Gastrocnemius medialis (tissue), 4 donors: ENCODE results near the gene AFF1. TPM values are rescaled to one million over a fixed set of nuclear protein-coding genes. Genes with fewer than 3 reads are reported as not detected.

Source experiments
- ATAC-seq, 2 donors: fragments of 150-250 bp; one replicate each; pipeline ENCODE4 v1.9.1; 2016
- DNase-seq, 2 donors: peaks; one replicate each; pipeline ENCODE4 v3.0.0-alpha.2; 2019
- H3K27ac ChIP-seq, 4 donors: fragments of 200-600 bp; sonication (generic); 1 replicate in 1 of 4; 2 replicates in 3 of 4; pipeline ENCODE4 v1.5.1; 2016 to 2018; ENCODE audit warnings: mild to moderate bottlenecking in 2 of 4, moderate library complexity in 1 of 4
- H3K27me3 ChIP-seq, 3 donors: fragments of 200-600 bp; sonication (generic) in 2 of 3; 1 replicate in 1 of 3; 2 replicates in 2 of 3; pipeline versions ENCODE4 v1.5.1 to v1.6.0; 2016 to 2019; ENCODE audit warnings: mild to moderate bottlenecking in 1 of 3, moderate library complexity in 1 of 3
- H3K36me3 ChIP-seq, 2 donors: fragments of 200-600 bp; sonication (generic) in 1 of 2; one replicate each; pipeline ENCODE4 v1.5.1; 2017 to 2018
- H3K4me1 ChIP-seq, 2 donors: fragments of 200-600 bp; sonication (generic) in 1 of 2; one replicate each; pipeline ENCODE4 v1.5.1; 2016 to 2017; ENCODE audit warnings: mild to moderate bottlenecking in 2 of 2
- H3K4me3 ChIP-seq, 4 donors: fragments of 200-600 bp; sonication (generic) in 3 of 4; 1 replicate in 1 of 4; 2 replicates in 3 of 4; pipeline ENCODE4 v1.5.1; 2016 to 2019; ENCODE audit warnings: mild to moderate bottlenecking in 2 of 4
- H3K9me3 ChIP-seq, 3 donors: fragments of 200-600 bp; sonication (generic) in 2 of 3; 1 replicate in 1 of 3; 2 replicates in 2 of 3; pipeline ENCODE4 v1.5.1; 2016 to 2019
- CTCF ChIP-seq, 5 experiments: fragments of 450-650 bp in 3 of 5; fragments of 200-600 bp in 2 of 5; sonication (generic) in 2 of 5; IDR thresholded peaks in 4 of 5; conservative IDR thresholded peaks in 1 of 5; 1 replicate in 4 of 5; 2 replicates in 1 of 5; pipeline ENCODE4 v1.5.1; 2016 to 2019; ENCODE audit warnings: antibody characterized with exemption in 5 of 5, mild to moderate bottlenecking in 3 of 5, moderate library complexity in 3 of 5
- POLR2A ChIP-seq, 2 donors: fragments of 450-650 bp; IDR thresholded peaks; one replicate each; pipeline ENCODE4 v1.6.1; 2017; ENCODE audit warnings: antibody characterized with exemption in 2 of 2, mild to moderate bottlenecking in 2 of 2, moderate library complexity in 2 of 2
- in situ Hi-C, 4 donors: fragments of 200-750 bp; cut with MboI; loops; one replicate each; pipeline versions ENCODE4 v1.15.0 to v1.8.0; 2017; ENCODE audit warnings: low sequenced_read_pairs in 4 of 4
- intact Hi-C: fragments of 100-400 bp; cut with DNase I; formaldehyde crosslinking; loops from one replicate; pipeline ENCODE4 v1.15.1; 2023; ENCODE audit warnings: low total_unique reads
- total RNA-seq, 4 donors: library from RNA; depleted of rRNA; stranded (reverse); fragments of >200 nt; gene quantifications; one replicate each; pipeline versions ENCODE4 v1.1.0 to v1.2.3, GENCODE V29; 2016

The AFF1 gene
- total RNA-seq, 4 donors from 2014 or later = 142 to 265 (median 197) TPM

- H3K4me3 ChIP-seq = peak overlapping the region; percentile 25 to 46 (median 30)
- peaks cover 0 to 19% of the 10 kb centered on the region in 2 donors for H3K36me3 ChIP-seq
- no peaks in the 10 kb centered on the region for H3K9me3 ChIP-seq
- peak overlapping the region; percentile 93 to 97 (median 94) for H3K27ac ChIP-seq
- ATAC-seq = peak; percentile 51 to 62
- H3K27me3 ChIP-seq = no peaks in the 10 kb centered on the region
- peaks cover 85 to 88% of the 10 kb centered on the region in 2 donors for H3K4me1 ChIP-seq
- TF ChIP-seq CTCF (IDR thresholded peaks at IDR 0.05 in 4 of 5, conservative IDR thresholded peaks at IDR 0.05 in 1 of 5) (no peak), POLR2A (IDR thresholded peaks at IDR 0.05) (no peak)
- intact Hi-C loops = no loop called here
- no peak for DNase-seq
- in situ Hi-C loops = no loop called here
These were observed 109.9 kb downstream of the AFF1 start for GRCh38 chr4:87044511-87045233.

- DNase-seq (no peak), ATAC-seq (peak in 1 of 2 donors; percentile 6)
- Histone ChIP-seq H3K36me3 (peaks cover 0 to 19% of the 10 kb centered on the region in 2 donors), H3K4me3 (peak overlapping the region; percentile 25 to 46 (median 30)), H3K9me3 (no peaks in the 10 kb centered on the region), H3K27ac (peak overlapping the region; percentile 93 to 97 (median 94)), H3K4me1 (peaks cover 84 to 88% of the 10 kb centered on the region in 2 donors), H3K27me3 (no peaks in the 10 kb centered on the region)
- TF ChIP-seq CTCF (IDR thresholded peaks at IDR 0.05 in 4 of 5, conservative IDR thresholded peaks at IDR 0.05 in 1 of 5) (no peak), POLR2A (IDR thresholded peaks at IDR 0.05) (no peak)
- in situ Hi-C loops = no loop called here
- intact Hi-C loops = no loop called here
These were observed 110.4 kb downstream of the AFF1 start for GRCh38 chr4:87045234-87045558.

GRCh38 chr4:87045659-87046058 is 110.8 kb downstream of the AFF1 start:
- TF ChIP-seq CTCF (IDR thresholded peaks at IDR 0.05 in 4 of 5, conservative IDR thresholded peaks at IDR 0.05 in 1 of 5) (no peak), POLR2A (IDR thresholded peaks at IDR 0.05) (no peak)
- in situ Hi-C loops = no loop called here
- H3K9me3 ChIP-seq = no peaks in the 10 kb centered on the region
- intact Hi-C loops = no loop called here
- peaks cover 0 to 19% of the 10 kb centered on the region in 2 donors for H3K36me3 ChIP-seq
- peaks cover 84 to 88% of the 10 kb centered on the region in 2 donors for H3K4me1 ChIP-seq
- H3K4me3 ChIP-seq = peak overlapping the region; percentile 25 to 46 (median 30)
- peak overlapping the region; percentile 93 to 97 (median 94) for H3K27ac ChIP-seq
- ATAC-seq (no peak), DNase-seq (no peak)
- no peaks in the 10 kb centered on the region for H3K27me3 ChIP-seq

GRCh38 chr4:87046121-87046551 is 111.3 kb downstream of the AFF1 start:
- in situ Hi-C loops (no loop called here), intact Hi-C loops (no loop called here)
- Histone ChIP-seq H3K9me3 (no peaks in the 10 kb centered on the region), H3K4me3 (peak overlapping the region in 1 of 4 donors; percentile 46), H3K27me3 (no peaks in the 10 kb centered on the region), H3K4me1 (peaks cover 84 to 87% of the 10 kb centered on the region in 2 donors), H3K27ac (peak overlapping the region; percentile 93 to 97 (median 94)), H3K36me3 (peaks cover 0 to 19% of the 10 kb centered on the region in 2 donors)
- DNase-seq = no peak
- TF ChIP-seq CTCF (IDR thresholded peaks at IDR 0.05 in 4 of 5, conservative IDR thresholded peaks at IDR 0.05 in 1 of 5) (no peak), POLR2A (IDR thresholded peaks at IDR 0.05) (no peak)
- no peak for ATAC-seq
